HuH-7 (cell line): Measurements from ENCODE around the gene CROCC2.

Experiments
- DNase-seq: peaks from one replicate; pipeline ENCODE4 v3.0.0; 2011; ENCODE audit warnings: low spot score

CROCC2 gene

GRCh38 chr2:240933966-240934700 is 28.0 kb downstream of the CROCC2 start:
- DNase-seq: no peak

- DNase-seq: no peak
These were observed 28.6 kb downstream of the CROCC2 start for GRCh38 chr2:240934701-240935102.

GRCh38 chr2:240935103-240935876 is 29.2 kb downstream of the CROCC2 start:
- no peak for DNase-seq

- DNase-seq: no peak
These were observed 30.0 kb downstream of the CROCC2 start for GRCh38 chr2:240936106-240936505.

- no peak for DNase-seq
These were observed 39.9 kb downstream of the CROCC2 start for GRCh38 chr2:240946046-240946445.

GRCh38 chr2:240946654-240947053 is 40.5 kb downstream of the CROCC2 start:
- DNase-seq: no peak

- DNase-seq: no peak
These were observed 41.0 kb downstream of the CROCC2 start for GRCh38 chr2:240947176-240947575.

- no peak for DNase-seq
These were observed 41.5 kb downstream of the CROCC2 start for GRCh38 chr2:240947607-240948006.

GRCh38 chr2:240948086-240948485 is 42.0 kb downstream of the CROCC2 start:
- no peak for DNase-seq

- DNase-seq: no peak
These were observed 43.0 kb downstream of the CROCC2 start for GRCh38 chr2:240948905-240949790.

- no peak for DNase-seq
These were observed 43.9 kb downstream of the CROCC2 start for GRCh38 chr2:240949791-240950705.

GRCh38 chr2:240951045-240951594 is 45.0 kb downstream of the CROCC2 start:
- DNase-seq: no peak

- no peak for DNase-seq
These were observed 46.5 kb downstream of the CROCC2 start for GRCh38 chr2:240952496-240953246.

GRCh38 chr2:240953426-240954410 is 47.6 kb downstream of the CROCC2 start:
- DNase-seq: no peak

GRCh38 chr2:240954436-240955305 is 48.5 kb downstream of the CROCC2 start:
- no peak for DNase-seq

- no peak for DNase-seq
These were observed 49.4 kb downstream of the CROCC2 start for GRCh38 chr2:240955306-240956170.
